HepG2 (cell line): ENCODE measurements around the gene CA10.

Source experiments
- CEBPB ChIP-seq: IDR thresholded peaks from 2 replicates; pipeline ENCODE4 v1.6.1; 2011; ENCODE audit warnings: low read depth, low read length, improper control_type of control experiment, borderline replicate concordance
- FOXA3 ChIP-seq: IDR thresholded peaks from 2 replicates; pipeline ENCODE4 v1.6.1; 2016; ENCODE audit warnings: missing genetic modification reagents, missing compliant biosample characterization
- JARID2 ChIP-seq: sonication (generic); formaldehyde crosslinking; IDR thresholded peaks from 2 replicates; pipeline ENCODE4 v1.8.1; 2023; ENCODE audit warnings: missing genetic modification reagents, inconsistent platforms; ENCODE audit not compliant: insufficient replicate concordance
- POLR2A ChIP-seq, 2 experiments: IDR thresholded peaks; 2 replicates each; pipeline ENCODE4 v1.6.1; 2011; ENCODE audit warnings: low read depth in 2 of 2, low read length in 2 of 2, mild to moderate bottlenecking in 1 of 2, moderate library complexity in 1 of 2; ENCODE audit not compliant: insufficient read depth in 1 of 2
- POLR2AphosphoS5 ChIP-seq: IDR thresholded peaks from 2 replicates; pipeline ENCODE4 v1.6.1; 2012; ENCODE audit warnings: low read depth, low read length
- TAF1 ChIP-seq: sonication (generic); formaldehyde crosslinking; IDR thresholded peaks from 2 replicates; pipeline ENCODE4 v1.4.0; 2020; ENCODE audit warnings: missing genetic modification reagents
- TCF12 ChIP-seq, 2 experiments: fragments of 450-650 bp in 1 of 2; sonication (generic) in 1 of 2; formaldehyde crosslinking in 1 of 2; IDR thresholded peaks; 2 replicates each; pipeline versions ENCODE4 v1.6.1 to v1.8.0; 2017 to 2022; ENCODE audit warnings: antibody characterized with exemption in 1 of 2, mild to moderate bottlenecking in 1 of 2, missing genetic modification reagents in 1 of 2, moderate library complexity in 1 of 2
- ZNF670 ChIP-seq: sonication (generic); formaldehyde crosslinking; IDR thresholded peaks from 2 replicates; pipeline ENCODE4 v1.8.0; 2022; ENCODE audit warnings: mild to moderate bottlenecking, missing genetic modification reagents, borderline replicate concordance
- TF ChIP-seq, protein P1 (sequence below): sonication (generic); formaldehyde crosslinking; IDR thresholded peaks from 2 replicates; pipeline ENCODE4 v1.5.0; 2020; ENCODE audit warnings: mild to moderate bottlenecking, missing genetic modification reagents, moderate library complexity
- TF ChIP-seq, protein P2 (sequence below): sonication (generic); formaldehyde crosslinking; IDR thresholded peaks from 2 replicates; pipeline ENCODE4 v1.4.0; 2020; ENCODE audit warnings: missing genetic modification reagents
- TF ChIP-seq, protein P3 (sequence below): sonication (generic); formaldehyde crosslinking; IDR thresholded peaks from 2 replicates; pipeline ENCODE4 v1.8.1; 2022; ENCODE audit warnings: low read depth, mild to moderate bottlenecking, missing genetic modification reagents
- TF ChIP-seq, protein P4 (sequence below): sonication (generic); formaldehyde crosslinking; IDR thresholded peaks from 2 replicates; pipeline ENCODE4 v1.8.0; 2022; ENCODE audit warnings: mild to moderate bottlenecking, missing genetic modification reagents, borderline replicate concordance
- TF ChIP-seq, protein P5 (sequence below): IDR thresholded peaks from 2 replicates; pipeline ENCODE4 v1.6.1; 2012; ENCODE audit warnings: inconsistent platforms

DNA sequence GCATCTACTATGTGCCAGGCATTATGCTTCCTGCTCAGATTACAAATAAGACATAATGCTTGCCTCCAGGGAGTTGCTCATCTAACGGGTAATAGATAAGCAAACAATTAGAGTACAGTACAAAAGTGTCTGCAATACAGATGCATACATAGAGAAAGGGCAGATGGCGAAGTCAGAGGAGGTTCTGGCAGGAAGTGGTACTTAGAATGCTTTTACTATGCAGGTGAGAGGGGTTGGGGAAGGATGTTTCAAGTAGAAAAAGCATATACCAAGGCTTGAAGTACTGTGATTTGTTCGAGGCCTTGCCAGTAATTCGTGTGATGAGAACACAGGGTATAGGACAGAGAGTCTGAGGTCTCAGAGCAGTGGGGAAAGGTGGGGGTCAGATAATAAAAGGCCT lies 548.4 kb downstream of the CA10 start:
- TF ChIP-seq POLR2A (IDR thresholded peaks at IDR 0.05; ENCODE audit: insufficient read depth in 1 of 2, low read depth in 2 of 2, low read length in 2 of 2): no peak
- TF ChIP-seq, protein P1, sequence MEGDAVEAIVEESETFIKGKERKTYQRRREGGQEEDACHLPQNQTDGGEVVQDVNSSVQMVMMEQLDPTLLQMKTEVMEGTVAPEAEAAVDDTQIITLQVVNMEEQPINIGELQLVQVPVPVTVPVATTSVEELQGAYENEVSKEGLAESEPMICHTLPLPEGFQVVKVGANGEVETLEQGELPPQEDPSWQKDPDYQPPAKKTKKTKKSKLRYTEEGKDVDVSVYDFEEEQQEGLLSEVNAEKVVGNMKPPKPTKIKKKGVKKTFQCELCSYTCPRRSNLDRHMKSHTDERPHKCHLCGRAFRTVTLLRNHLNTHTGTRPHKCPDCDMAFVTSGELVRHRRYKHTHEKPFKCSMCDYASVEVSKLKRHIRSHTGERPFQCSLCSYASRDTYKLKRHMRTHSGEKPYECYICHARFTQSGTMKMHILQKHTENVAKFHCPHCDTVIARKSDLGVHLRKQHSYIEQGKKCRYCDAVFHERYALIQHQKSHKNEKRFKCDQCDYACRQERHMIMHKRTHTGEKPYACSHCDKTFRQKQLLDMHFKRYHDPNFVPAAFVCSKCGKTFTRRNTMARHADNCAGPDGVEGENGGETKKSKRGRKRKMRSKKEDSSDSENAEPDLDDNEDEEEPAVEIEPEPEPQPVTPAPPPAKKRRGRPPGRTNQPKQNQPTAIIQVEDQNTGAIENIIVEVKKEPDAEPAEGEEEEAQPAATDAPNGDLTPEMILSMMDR: no peak
- TF ChIP-seq, protein P2, sequence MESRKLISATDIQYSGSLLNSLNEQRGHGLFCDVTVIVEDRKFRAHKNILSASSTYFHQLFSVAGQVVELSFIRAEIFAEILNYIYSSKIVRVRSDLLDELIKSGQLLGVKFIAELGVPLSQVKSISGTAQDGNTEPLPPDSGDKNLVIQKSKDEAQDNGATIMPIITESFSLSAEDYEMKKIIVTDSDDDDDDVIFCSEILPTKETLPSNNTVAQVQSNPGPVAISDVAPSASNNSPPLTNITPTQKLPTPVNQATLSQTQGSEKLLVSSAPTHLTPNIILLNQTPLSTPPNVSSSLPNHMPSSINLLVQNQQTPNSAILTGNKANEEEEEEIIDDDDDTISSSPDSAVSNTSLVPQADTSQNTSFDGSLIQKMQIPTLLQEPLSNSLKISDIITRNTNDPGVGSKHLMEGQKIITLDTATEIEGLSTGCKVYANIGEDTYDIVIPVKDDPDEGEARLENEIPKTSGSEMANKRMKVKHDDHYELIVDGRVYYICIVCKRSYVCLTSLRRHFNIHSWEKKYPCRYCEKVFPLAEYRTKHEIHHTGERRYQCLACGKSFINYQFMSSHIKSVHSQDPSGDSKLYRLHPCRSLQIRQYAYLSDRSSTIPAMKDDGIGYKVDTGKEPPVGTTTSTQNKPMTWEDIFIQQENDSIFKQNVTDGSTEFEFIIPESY (CRISPR knock-in tag): no peak
- no peak for TF ChIP-seq POLR2AphosphoS5
- TF ChIP-seq JARID2 (CRISPR knock-in tag): no peak
- no peak for TF ChIP-seq TCF12 (IDR thresholded peaks at IDR 0.05)
- no peak for TF ChIP-seq TCF12 (CRISPR knock-in tag; IDR thresholded peaks at IDR 0.05)
- TF ChIP-seq, protein P3, sequence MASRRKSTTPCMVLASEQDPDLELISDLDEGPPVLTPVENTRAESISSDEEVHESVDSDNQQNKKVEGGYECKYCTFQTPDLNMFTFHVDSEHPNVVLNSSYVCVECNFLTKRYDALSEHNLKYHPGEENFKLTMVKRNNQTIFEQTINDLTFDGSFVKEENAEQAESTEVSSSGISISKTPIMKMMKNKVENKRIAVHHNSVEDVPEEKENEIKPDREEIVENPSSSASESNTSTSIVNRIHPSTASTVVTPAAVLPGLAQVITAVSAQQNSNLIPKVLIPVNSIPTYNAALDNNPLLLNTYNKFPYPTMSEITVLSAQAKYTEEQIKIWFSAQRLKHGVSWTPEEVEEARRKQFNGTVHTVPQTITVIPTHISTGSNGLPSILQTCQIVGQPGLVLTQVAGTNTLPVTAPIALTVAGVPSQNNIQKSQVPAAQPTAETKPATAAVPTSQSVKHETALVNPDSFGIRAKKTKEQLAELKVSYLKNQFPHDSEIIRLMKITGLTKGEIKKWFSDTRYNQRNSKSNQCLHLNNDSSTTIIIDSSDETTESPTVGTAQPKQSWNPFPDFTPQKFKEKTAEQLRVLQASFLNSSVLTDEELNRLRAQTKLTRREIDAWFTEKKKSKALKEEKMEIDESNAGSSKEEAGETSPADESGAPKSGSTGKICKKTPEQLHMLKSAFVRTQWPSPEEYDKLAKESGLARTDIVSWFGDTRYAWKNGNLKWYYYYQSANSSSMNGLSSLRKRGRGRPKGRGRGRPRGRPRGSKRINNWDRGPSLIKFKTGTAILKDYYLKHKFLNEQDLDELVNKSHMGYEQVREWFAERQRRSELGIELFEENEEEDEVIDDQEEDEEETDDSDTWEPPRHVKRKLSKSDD (CRISPR knock-in tag): no peak
- TF ChIP-seq, protein P4, sequence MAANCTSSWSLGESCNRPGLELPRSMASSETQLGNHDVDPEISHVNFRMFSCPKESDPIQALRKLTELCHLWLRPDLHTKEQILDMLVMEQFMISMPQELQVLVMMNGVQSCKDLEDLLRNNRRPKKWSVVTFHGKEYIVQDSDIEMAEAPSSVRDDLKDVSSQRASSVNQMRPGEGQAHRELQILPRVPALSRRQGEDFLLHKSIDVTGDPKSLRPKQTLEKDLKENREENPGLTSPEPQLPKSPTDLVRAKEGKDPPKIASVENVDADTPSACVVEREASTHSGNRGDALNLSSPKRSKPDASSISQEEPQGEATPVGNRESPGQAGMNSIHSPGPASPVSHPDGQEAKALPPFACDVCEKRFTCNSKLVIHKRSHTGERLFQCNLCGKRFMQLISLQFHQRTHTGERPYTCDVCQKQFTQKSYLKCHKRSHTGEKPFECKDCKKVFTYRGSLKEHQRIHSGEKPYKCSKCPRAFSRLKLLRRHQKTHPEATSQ: no peak
- no peak for TF ChIP-seq CEBPB
- no peak for TF ChIP-seq ZNF670 (CRISPR knock-in tag)
- TF ChIP-seq, protein P5, sequence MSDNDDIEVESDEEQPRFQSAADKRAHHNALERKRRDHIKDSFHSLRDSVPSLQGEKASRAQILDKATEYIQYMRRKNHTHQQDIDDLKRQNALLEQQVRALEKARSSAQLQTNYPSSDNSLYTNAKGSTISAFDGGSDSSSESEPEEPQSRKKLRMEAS: no peak
- no peak for TF ChIP-seq FOXA3 (CRISPR knock-in tag)
- no peak for TF ChIP-seq TAF1
